ENCODE data around the gene B4GALNT1.

The B4GALNT1 gene

GRCh38 chr12:57577981-57578758, 54.8 kb downstream of the B4GALNT1 start:
- no peak overlapping the region for H3K4me3 ChIP-seq (ENCODE audit: low read length)
- TF ChIP-seq, protein P1, sequence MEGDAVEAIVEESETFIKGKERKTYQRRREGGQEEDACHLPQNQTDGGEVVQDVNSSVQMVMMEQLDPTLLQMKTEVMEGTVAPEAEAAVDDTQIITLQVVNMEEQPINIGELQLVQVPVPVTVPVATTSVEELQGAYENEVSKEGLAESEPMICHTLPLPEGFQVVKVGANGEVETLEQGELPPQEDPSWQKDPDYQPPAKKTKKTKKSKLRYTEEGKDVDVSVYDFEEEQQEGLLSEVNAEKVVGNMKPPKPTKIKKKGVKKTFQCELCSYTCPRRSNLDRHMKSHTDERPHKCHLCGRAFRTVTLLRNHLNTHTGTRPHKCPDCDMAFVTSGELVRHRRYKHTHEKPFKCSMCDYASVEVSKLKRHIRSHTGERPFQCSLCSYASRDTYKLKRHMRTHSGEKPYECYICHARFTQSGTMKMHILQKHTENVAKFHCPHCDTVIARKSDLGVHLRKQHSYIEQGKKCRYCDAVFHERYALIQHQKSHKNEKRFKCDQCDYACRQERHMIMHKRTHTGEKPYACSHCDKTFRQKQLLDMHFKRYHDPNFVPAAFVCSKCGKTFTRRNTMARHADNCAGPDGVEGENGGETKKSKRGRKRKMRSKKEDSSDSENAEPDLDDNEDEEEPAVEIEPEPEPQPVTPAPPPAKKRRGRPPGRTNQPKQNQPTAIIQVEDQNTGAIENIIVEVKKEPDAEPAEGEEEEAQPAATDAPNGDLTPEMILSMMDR (conservative IDR thresholded peaks at IDR 0.05; ENCODE audit: low read length): no peak
- DNase-seq (ENCODE audit: low read depth): no peak

- no peak overlapping the region for H3K4me3 ChIP-seq (ENCODE audit: low read length)
- TF ChIP-seq, protein P1 (conservative IDR thresholded peaks at IDR 0.05; ENCODE audit: low read length): no peak
- DNase-seq (ENCODE audit: low read depth): no peak
Measured at GRCh38 chr12:57576613-57577160, 56.3 kb downstream of the B4GALNT1 start.

Data from AG10803 (cell line).